Epithelial cell of esophagus (primary cell): ENCODE measurements around the gene SLC44A4.
"Not testable (repeated sequence)": the region's sequence is repeated elsewhere in the genome, so short reads cannot be mapped to it uniquely, and the experiment has no call there.

Experiments used
- DNase-seq: peaks from one replicate; pipeline ENCODE4 v3.0.0; 2010; ENCODE audit warnings: low read depth
- H3K4me3 ChIP-seq: 2 replicates; pipeline ENCODE4 v1.5.1; 2011; ENCODE audit warnings: mild to moderate bottlenecking, low read length, control low read depth
- CTCF ChIP-seq: IDR thresholded peaks from 2 replicates; pipeline ENCODE4 v1.5.1; 2011; ENCODE audit warnings: low read depth, mild to moderate bottlenecking, low read length, control low read depth, inconsistent platforms; ENCODE audit not compliant: insufficient read depth; ENCODE audit errors: missing control alignments

Gene SLC44A4

GRCh38 chr6:31851485-31851832 lies 27.3 kb downstream of the SLC44A4 start:
- H3K4me3 ChIP-seq = no peak overlapping the region
- no peak for DNase-seq
- TF ChIP-seq CTCF = no peak

GRCh38 chr6:31850765-31851484 lies 27.9 kb downstream of the SLC44A4 start:
- no peak for TF ChIP-seq CTCF
- H3K4me3 ChIP-seq = no peak overlapping the region
- DNase-seq = no peak

- H3K4me3 ChIP-seq = no peak overlapping the region
- no peak for DNase-seq
- TF ChIP-seq CTCF = no peak
Observed at GRCh38 chr6:31847276-31847978, 31.4 kb downstream of the SLC44A4 start.

- TF ChIP-seq CTCF = no peak
- H3K4me3 ChIP-seq = no peak overlapping the region
- DNase-seq = no peak
Observed at GRCh38 chr6:31844507-31844906, 34.3 kb downstream of the SLC44A4 start.

GRCh38 chr6:31842053-31842452 lies 36.7 kb downstream of the SLC44A4 start:
- DNase-seq = no peak
- TF ChIP-seq CTCF = no peak
- H3K4me3 ChIP-seq = no peak overlapping the region

GRCh38 chr6:31839779-31840126 lies 39.0 kb downstream of the SLC44A4 start:
- DNase-seq, H3K4me3 ChIP-seq: not testable (repeated sequence)

- H3K4me3 ChIP-seq = no peak overlapping the region
- no peak for DNase-seq
- no peak for TF ChIP-seq CTCF
Observed at GRCh38 chr6:31838968-31839367, 39.8 kb downstream of the SLC44A4 start.

GRCh38 chr6:31838114-31838553 lies 40.7 kb downstream of the SLC44A4 start:
- not testable (repeated sequence) for H3K4me3 ChIP-seq, DNase-seq
